GM19099 (cell line): Measurements from ENCODE around the gene LY9.

Experiments used
- POLR2A ChIP-seq: IDR thresholded peaks from 3 replicates; pipeline ENCODE4 v1.6.1; 2011; ENCODE audit warnings: low read depth; ENCODE audit not compliant: insufficient read length; ENCODE audit errors: extremely low read depth

LY9 gene

DNA sequence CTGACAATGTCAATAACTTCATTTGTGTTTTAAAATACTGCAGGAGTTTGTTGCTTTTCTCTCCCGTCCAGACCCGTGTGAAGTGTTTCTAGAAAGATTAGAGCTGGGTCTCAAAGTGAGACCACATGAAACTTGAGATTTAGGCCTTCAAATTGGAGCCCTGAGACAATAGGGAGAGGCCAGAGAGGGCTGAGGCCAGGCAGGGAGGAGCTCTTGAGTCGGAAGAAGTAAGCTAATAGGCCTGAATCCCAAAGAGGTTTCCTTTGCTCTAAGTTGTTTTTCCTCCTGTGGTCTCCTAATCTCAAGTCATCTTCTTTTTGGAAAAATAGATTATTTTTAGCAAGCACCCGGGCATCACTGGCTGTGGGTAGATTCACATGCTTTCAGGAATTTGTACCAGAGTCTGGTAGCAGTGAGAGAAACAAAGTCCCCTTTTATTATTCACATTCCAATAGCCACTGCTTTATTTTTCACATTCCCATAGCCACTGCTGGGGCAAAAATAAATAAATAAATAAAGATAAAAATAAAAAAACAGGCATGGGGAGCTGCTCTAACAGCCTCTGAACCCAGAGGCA, 41.1 kb downstream of the LY9 start:
- TF ChIP-seq POLR2A: no peak

DNA sequence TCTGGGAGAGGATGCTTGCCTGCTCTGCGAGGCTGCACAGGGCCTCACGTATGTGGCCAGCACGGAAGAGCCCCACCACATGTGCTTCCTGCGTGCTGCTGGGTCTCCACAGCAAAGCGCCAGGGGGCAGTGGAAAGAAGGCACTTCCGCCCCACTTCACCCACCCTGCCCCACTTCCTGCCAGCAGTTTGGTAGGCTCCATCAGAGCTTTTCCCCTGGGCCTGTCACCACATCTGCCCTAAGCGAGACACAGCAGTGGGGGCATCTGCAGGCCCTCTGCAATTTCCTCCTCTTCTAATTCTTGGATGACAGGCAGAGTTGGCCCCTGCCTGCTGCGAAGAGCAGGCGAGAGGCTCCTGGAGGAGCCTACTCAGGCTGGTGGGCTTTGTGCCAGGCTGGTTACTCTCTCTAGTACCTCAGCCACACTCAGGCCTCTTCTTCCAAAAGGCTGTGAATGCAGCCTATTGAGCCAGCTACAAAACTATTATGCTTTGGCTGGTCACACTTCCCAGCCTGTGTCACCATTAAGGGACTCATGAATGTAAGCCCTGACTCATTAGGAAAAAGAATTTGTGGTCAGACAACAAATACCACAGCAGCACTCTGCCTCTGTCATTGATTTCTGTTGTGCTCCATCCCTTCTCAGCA, 41.7 kb downstream of the LY9 start:
- peak; percentile 58 for TF ChIP-seq POLR2A

- no peak for TF ChIP-seq POLR2A
These were observed 42.9 kb downstream of the LY9 start for GRCh38 chr1:160838888-160839287.

DNA sequence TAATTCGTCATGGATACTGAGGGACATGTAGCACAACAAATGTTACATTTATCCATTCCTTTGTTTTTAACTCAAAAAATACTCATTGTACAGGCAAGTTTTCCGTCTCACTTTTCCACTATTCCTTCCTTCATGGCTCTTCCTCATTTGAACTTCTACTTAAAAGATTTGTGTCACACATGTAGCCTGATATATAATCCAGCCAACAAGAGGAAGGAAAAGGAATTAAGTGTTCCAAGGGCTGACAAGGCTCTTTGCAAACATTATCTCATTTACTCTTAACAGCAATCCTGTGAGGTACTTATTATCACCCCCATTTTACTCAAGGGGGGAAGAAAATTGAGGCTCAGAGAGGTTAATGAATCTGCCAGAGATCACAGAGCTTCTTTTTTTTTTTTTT, 43.8 kb downstream of the LY9 start:
- TF ChIP-seq POLR2A: no peak

DNA sequence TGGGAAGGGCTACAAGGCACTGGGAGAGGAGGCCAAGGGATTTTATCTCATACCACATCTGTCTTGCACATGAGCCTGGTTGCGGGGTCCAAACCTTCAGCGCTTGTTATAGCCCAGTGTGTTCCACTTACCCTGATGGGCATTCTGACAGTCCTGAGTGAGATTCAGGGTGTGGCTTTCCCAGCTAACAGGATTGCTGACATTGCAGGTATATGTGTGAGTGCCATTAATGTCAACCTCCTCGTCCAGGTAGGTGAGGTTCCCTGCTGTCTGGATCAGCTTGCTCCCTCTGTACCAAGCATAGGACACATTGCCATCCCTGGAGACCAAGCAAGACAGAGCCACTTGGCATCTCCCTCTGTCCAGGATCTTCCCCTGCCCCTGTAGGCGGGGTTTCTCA, 45.1 kb downstream of the LY9 start:
- TF ChIP-seq POLR2A: no peak

DNA sequence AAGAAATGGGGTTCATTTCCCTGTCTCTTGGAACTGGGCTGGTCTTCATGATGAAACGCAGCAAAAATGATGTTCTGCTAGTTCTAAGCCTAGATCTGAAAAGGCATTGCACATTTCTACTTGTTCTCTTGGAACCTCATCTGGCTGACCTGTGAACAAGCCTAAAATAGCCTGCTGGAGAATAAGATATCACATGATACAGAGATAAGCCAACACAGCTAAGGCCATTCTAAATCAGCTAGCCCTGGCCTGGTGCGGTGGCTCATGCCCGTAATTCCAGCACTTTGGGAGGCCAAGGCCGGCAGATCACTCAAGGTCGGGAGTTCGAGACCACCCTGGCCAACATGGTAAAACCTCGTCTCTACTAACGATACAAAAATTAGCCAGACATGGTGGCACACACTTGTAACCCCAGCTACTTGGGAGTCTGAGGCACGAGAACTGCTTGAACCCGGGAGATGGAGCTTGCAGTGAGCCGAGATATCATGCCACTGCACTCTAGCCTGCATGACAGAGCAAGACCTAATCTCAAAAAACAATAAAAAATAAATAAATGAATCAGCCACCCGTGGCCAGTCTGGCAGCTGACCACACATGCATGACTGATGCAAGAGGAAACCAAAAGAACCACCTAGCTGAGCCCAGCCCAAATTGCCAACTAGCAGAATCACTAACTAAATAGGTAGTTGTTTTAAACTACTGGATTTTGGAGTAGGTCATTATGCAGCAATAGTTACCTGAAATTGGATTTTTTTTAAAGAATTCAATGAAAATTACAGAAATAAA, 48.7 kb downstream of the LY9 start:
- no peak for TF ChIP-seq POLR2A

DNA sequence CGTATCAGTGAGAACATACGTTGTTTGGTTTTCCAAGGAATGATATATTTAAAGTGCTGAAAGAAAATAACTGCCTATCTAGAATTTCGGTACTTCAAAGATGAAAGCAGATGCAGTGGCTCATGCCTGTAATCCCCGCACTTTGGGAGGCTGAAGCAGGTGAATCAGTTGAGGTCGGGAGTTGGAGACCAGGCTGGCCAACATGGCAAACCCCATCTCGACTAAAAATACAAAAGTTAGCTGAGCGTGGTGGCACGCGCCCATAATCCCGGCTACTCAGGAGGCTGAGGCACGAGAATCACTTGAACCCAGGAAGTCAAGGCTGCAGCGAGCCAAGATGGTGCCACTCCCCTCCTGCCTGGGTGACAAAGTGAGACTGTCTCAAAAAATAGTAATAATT, 50.3 kb downstream of the LY9 start:
- no peak for TF ChIP-seq POLR2A

DNA sequence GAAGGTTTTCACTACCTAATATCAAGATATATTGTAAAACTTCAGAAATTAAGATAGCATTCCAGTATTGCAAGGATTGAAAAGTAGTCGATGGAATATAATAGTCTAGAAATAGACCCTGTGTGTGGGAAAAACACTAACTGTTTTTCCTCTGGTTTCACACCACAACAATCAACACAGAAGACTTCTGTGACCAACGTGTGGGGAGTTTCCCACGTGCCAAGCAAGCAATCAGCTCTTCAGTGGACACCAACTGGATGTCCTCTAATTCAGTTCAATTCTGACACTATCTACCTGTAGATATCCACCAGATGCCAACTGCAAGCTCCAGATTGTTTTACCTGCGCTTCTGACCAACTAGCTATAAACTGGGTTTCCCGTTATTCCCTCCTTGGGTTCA, 54.6 kb downstream of the LY9 start:
- TF ChIP-seq POLR2A: no peak

DNA sequence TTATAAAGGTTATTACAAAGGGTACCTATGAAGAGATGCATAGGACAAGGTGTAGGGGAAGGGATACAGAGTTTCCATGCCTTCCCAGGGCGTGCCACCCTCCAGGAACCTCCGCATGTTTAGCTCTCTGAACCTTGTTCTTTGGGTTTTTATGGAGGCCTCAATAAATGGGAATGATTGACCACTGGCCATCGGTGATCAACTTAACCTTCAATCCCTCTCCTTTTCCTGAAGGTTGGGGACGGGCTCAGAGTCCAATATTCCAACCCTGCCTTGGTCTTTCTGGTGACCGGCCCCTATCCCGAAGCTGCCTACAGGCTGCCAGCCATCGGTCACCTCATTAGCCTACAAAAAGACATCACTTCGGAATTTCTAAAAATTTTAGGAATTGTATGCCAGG, 55.0 kb downstream of the LY9 start:
- no peak for TF ChIP-seq POLR2A

GRCh38 chr1:160853014-160853413, 57.0 kb downstream of the LY9 start:
- TF ChIP-seq POLR2A: no peak

GRCh38 chr1:160853754-160854153, 57.8 kb downstream of the LY9 start:
- no peak for TF ChIP-seq POLR2A

GRCh38 chr1:160855181-160855981, 59.4 kb downstream of the LY9 start:
- TF ChIP-seq POLR2A: peak; percentile 24

DNA sequence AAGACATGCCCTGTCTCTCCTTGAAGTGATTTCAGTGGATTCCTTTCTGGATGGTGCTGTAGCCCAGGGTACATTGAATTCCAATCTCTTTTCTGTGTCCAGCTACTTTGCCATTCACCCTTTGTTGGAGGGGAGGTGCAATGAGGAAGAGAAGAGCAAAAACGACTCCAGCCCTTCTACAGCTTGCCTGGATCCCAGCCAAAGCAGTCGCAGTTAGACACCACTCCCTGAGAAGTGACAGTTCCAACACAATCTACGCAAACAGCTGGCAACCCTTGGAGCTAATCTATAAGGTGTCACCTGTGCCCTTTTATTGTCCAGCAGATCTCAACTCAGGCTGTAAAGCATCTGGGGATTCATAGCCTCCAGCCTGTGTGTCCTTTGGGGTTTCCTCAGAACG, 62.1 kb downstream of the LY9 start:
- TF ChIP-seq POLR2A: no peak

- no peak for TF ChIP-seq POLR2A
These were observed 62.5 kb downstream of the LY9 start for GRCh38 chr1:160858507-160858906.

GRCh38 chr1:160859166-160859565, 63.2 kb downstream of the LY9 start:
- no peak for TF ChIP-seq POLR2A
